Measurements from ENCODE around the gene LIFR. TPM values are rescaled to one million over a fixed set of nuclear protein-coding genes. Genes with fewer than 3 reads are reported as not detected.

Gene LIFR
- total RNA-seq, 2 donors from 2014 or later = 81.7 to 85.9 TPM

DNA sequence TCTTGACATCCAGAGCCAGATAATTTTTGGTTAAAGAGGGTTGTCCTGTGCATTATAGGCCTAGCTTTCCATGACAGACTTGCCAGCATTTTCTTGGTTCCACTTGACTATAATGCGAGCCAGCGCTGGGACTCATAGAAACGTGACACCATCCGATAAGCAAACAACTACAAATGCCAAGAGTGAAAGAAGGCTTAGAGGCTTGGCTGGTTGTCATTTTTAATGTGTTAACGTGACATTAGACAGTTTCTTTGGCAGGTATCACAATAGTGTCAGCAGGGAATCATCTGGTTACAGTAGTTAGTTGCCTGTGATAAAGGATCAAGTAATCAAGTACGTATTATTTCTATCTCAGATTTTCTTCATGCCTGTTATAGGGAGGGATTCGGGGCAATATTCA lies 20.0 kb upstream of the LIFR start:
- Histone ChIP-seq H3K4me3 (ENCODE audit: low read length) (no peak overlapping the region), H3K27me3 (ENCODE audit: control insufficient read depth, insufficient read depth, low read length, poor library complexity, severe bottlenecking) (no peaks in the 10 kb centered on the region), H3K27ac (ENCODE audit: low read depth, low read length) (no peak overlapping the region), H3K4me1 (ENCODE audit: control insufficient read depth, insufficient read depth, low read length) (no peaks in the 10 kb centered on the region), H3K9ac (ENCODE audit: extremely low read depth, low read length, poor library complexity, severe bottlenecking) (no peak overlapping the region), H3K36me3 (ENCODE audit: control insufficient read depth, insufficient read depth, low read length) (no peaks in the 10 kb centered on the region), H3K9me3 (ENCODE audit: control insufficient read depth, low read length) (no peaks in the 10 kb centered on the region)
- Mint-ChIP-seq H3K27me3 (ENCODE audit: insufficient read depth) (peaks cover 5% of the 10 kb centered on the region), H3K4me1 (peaks cover 16% of the 10 kb centered on the region), H3K27ac (no peak overlapping the region), H3K4me3 (no peak overlapping the region), H3K36me3 (ENCODE audit: low read depth) (no peaks in the 10 kb centered on the region), H3K9me3 (no peaks in the 10 kb centered on the region)
- TF ChIP-seq, protein P1, sequence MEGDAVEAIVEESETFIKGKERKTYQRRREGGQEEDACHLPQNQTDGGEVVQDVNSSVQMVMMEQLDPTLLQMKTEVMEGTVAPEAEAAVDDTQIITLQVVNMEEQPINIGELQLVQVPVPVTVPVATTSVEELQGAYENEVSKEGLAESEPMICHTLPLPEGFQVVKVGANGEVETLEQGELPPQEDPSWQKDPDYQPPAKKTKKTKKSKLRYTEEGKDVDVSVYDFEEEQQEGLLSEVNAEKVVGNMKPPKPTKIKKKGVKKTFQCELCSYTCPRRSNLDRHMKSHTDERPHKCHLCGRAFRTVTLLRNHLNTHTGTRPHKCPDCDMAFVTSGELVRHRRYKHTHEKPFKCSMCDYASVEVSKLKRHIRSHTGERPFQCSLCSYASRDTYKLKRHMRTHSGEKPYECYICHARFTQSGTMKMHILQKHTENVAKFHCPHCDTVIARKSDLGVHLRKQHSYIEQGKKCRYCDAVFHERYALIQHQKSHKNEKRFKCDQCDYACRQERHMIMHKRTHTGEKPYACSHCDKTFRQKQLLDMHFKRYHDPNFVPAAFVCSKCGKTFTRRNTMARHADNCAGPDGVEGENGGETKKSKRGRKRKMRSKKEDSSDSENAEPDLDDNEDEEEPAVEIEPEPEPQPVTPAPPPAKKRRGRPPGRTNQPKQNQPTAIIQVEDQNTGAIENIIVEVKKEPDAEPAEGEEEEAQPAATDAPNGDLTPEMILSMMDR (conservative IDR thresholded peaks at IDR 0.05) = no peak
- WGBS, 2 experiments (ENCODE audit: insufficient coverage in 1 of 2, insufficient read length in 1 of 2) = 87 to 88% methylated on average over 6 to 7 of the region's 7 CpGs
- DNase-seq = no peak

DNA sequence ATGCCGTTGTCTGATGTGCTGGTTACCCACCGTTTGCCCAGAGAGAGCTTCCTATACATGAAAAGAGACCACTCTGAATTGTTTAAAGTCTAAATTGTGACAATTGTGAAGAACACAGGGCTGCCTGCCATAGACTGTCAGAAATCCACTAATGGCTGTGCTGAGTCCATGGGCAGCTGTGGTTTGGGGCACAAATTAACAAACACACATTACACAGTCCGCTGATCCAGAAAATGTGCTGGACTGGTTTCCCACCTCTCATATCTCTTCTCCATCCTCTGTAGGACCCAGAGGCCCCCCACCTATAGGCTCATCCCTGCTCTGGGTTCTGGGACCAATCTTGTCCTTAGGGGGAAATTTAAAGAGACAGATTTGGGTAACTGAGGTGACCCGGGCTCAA lies 19.0 kb upstream of the LIFR start:
- TF ChIP-seq, protein P1 (conservative IDR thresholded peaks at IDR 0.05) = no peak
- no peak for DNase-seq
- no peaks in the 10 kb centered on the region for H3K9me3 Mint-ChIP-seq
- H3K9me3 ChIP-seq (ENCODE audit: control insufficient read depth, low read length) = no peaks in the 10 kb centered on the region
- peaks cover 7% of the 10 kb centered on the region for H3K27me3 Mint-ChIP-seq (ENCODE audit: insufficient read depth)
- 63 to 94% methylated on average over 2 to 4 of the region's 4 CpGs for WGBS, 2 experiments (ENCODE audit: insufficient coverage in 1 of 2, insufficient read length in 1 of 2)
- H3K27ac ChIP-seq (ENCODE audit: low read depth, low read length) = no peak overlapping the region
- no peaks in the 10 kb centered on the region for H3K36me3 Mint-ChIP-seq (ENCODE audit: low read depth)
- no peaks in the 10 kb centered on the region for H3K4me1 ChIP-seq (ENCODE audit: control insufficient read depth, insufficient read depth, low read length)
- H3K27me3 ChIP-seq (ENCODE audit: control insufficient read depth, insufficient read depth, low read length, poor library complexity, severe bottlenecking) = no peaks in the 10 kb centered on the region
- no peaks in the 10 kb centered on the region for H3K36me3 ChIP-seq (ENCODE audit: control insufficient read depth, insufficient read depth, low read length)
- no peak overlapping the region for H3K4me3 Mint-ChIP-seq
- H3K4me3 ChIP-seq (ENCODE audit: low read length) = no peak overlapping the region
- no peak overlapping the region for H3K9ac ChIP-seq (ENCODE audit: extremely low read depth, low read length, poor library complexity, severe bottlenecking)
- H3K4me1 Mint-ChIP-seq = peaks cover 16% of the 10 kb centered on the region
- no peak overlapping the region for H3K27ac Mint-ChIP-seq

GRCh38 chr5:38574009-38574408 lies 17.6 kb upstream of the LIFR start:
- Histone ChIP-seq H3K27me3 (ENCODE audit: control insufficient read depth, insufficient read depth, low read length, poor library complexity, severe bottlenecking) (no peaks in the 10 kb centered on the region), H3K9me3 (ENCODE audit: control insufficient read depth, low read length) (no peaks in the 10 kb centered on the region), H3K9ac (ENCODE audit: extremely low read depth, low read length, poor library complexity, severe bottlenecking) (no peak overlapping the region), H3K36me3 (ENCODE audit: control insufficient read depth, insufficient read depth, low read length) (no peaks in the 10 kb centered on the region), H3K4me1 (ENCODE audit: control insufficient read depth, insufficient read depth, low read length) (no peaks in the 10 kb centered on the region), H3K4me3 (ENCODE audit: low read length) (no peak overlapping the region), H3K27ac (ENCODE audit: low read depth, low read length) (no peak overlapping the region)
- Mint-ChIP-seq H3K27ac (no peak overlapping the region), H3K4me3 (no peak overlapping the region), H3K36me3 (ENCODE audit: low read depth) (no peaks in the 10 kb centered on the region), H3K27me3 (ENCODE audit: insufficient read depth) (peaks cover 10% of the 10 kb centered on the region), H3K4me1 (peaks cover 18% of the 10 kb centered on the region), H3K9me3 (no peaks in the 10 kb centered on the region)
- TF ChIP-seq, protein P1 (conservative IDR thresholded peaks at IDR 0.05) = no peak
- DNase-seq = no peak
- 90% methylated on average over 3 to 4 of the region's 4 CpGs for WGBS, 2 experiments (ENCODE audit: insufficient coverage in 1 of 2, insufficient read length in 1 of 2)

All from endodermal cell (in vitro differentiated cells).